ENCODE results near the gene ARHGEF4.
A peak's percentile ranks its signal among the peaks of the same experiment; 100 is the strongest.
"Not testable (repeated sequence)": the region's sequence is repeated elsewhere in the genome, so short reads cannot be mapped to it uniquely, and the experiment has no call there.

Gene ARHGEF4

DNA sequence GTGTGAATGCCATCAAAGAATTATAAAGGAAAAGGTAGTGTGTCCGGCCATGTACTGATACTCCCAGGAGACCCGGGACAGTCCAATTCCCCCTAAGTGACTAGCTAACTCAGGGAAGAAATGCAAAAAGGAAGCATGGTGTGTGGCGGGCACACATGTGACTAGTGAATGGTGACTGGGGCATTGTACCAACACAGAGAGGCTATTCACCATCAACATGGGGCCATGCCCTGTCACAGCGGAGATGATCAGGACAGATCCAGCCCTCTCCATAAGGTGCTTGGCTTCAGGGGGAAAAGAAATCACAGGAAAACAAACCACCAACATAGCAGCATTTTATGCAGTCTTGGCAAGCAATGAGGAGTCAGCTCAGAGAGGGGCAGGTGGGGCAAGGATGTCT is 222.2 kb downstream of the ARHGEF4 start:
- no peak overlapping the region for H3K27ac Mint-ChIP-seq
- peaks cover 13% of the 10 kb centered on the region for H3K4me1 Mint-ChIP-seq
- DNase-seq (ENCODE audit: low spot score in 2 of 2) (no peak), ATAC-seq (ENCODE audit: low read depth) (no peak)
- H3K9me3 Mint-ChIP-seq = no peaks in the 10 kb centered on the region
- peaks cover 44% of the 10 kb centered on the region for H3K36me3 Mint-ChIP-seq
- no peak overlapping the region for H3K4me3 Mint-ChIP-seq
- no peaks in the 10 kb centered on the region for H3K27me3 Mint-ChIP-seq

DNA sequence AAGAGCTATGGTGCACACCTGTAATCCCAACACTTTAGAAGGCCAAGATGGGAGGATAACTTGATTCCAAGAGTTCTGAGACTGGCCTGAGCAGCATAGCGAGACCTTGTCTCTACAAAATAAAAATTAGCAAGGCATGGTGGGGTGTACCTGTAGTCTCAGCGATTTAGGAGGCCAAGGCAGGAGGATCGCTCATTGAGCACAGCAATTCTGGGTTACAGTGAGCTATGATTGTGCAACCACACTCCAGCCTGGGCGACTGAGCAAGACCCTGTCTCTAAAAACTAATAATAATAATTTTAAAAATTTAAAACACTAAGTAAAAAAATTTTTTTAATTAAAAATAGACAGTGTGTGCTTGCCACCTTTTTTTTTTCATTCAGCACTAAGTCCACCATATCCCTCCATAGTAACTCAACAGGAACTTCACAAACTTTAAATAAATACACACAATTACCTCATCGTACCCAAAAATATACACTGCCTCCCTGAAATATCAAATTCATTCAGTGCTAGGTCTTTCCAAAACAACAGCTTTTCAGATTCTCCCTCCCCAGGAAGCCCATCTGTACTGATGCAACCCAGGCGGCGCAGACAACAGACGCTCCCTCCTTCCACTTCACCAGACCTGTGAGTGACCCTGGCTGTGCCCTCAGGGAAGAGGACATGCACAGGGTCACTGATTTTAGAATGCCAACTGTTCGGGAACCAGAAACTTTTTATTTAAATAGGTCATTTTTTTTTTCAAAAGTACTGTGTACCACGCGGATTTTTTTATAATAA is 227.0 kb downstream of the ARHGEF4 start:
- Mint-ChIP-seq H3K4me3 (no peak overlapping the region), H3K9me3 (no peaks in the 10 kb centered on the region), H3K27me3 (no peaks in the 10 kb centered on the region), H3K4me1 (peaks cover 9% of the 10 kb centered on the region), H3K36me3 (peaks cover 35% of the 10 kb centered on the region), H3K27ac (no peak overlapping the region)
- ATAC-seq (ENCODE audit: low read depth) = no peak
- no peak for DNase-seq (ENCODE audit: low spot score in 2 of 2)

DNA sequence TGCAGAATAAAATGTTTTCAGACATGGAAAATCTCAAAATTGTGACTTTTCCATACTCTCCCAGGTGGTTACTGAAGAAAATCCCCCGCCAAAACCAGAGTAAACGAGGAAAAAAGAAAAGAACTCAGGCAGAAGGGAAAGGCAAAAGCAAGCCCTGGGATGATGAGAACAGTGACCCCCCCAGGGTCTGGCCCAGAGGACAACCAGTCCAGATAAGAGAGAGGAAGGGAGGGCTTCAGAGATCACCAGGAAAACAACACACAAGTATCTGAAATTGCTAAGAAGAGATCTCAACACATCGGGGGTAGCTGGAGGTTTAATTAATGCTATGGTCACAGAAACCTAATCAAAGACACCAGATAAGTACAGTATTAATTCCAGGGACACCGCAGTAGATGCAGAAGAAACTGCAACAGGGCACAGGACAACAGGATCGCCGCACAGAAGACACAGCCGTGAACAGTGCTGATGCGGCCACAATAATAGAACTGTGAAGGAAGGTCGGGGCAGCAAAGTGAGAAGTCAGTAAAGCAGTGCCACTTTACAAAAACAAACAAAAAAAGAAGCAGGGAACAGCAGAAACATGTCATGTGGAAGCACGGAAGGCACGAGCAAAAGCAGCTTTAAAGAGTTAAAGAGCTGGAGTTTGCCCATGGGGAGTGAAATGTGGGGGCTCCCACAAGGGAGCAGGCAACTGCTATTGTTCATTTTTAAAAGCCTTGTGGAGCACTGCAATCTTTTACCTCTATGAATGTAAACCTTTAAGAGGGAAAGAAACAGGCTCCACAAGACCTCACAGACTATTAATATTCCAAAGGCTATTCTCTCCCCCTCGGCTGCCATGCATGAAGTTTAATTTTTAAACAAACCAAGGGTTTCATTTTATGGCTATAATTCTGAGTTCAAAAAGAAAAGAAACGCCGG is 228.1 kb downstream of the ARHGEF4 start:
- peaks cover 35% of the 10 kb centered on the region for H3K36me3 Mint-ChIP-seq
- H3K4me3 Mint-ChIP-seq = no peak overlapping the region
- peaks cover 6% of the 10 kb centered on the region for H3K4me1 Mint-ChIP-seq
- H3K27me3 Mint-ChIP-seq = no peaks in the 10 kb centered on the region
- DNase-seq (ENCODE audit: low spot score in 2 of 2) = no peak
- no peaks in the 10 kb centered on the region for H3K9me3 Mint-ChIP-seq
- ATAC-seq (ENCODE audit: low read depth) = no peak
- no peak overlapping the region for H3K27ac Mint-ChIP-seq

DNA sequence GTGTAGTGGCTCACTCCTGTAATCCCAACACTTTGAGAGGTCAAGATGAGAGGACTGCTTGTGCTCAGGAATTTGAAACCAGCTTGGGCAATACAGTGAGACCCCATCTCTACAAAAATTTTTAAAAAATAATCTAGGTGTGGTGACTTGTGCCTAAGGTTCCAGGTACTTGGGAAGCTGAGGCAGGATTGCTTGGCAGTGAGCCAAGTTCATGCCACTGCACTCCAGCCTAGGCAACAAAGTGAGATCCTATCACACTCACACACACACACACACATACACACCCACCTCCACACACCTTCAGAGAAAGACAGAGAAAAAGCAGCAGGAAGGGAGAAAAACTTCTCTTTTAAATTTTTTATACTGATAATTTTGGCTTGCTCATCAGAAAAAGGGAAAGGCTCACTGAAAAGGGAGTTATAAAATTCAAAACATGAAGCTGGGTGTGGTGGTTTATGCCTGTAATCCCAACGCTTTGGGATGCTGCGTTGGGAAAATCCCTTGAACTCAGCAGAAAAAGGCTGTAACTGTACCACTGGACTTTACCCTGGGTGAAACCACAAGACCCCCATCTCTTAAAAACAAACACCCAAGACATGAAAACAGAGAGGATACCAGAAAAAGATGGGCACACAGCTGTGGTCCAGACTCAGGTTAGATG is 230.9 kb downstream of the ARHGEF4 start:
- ATAC-seq (ENCODE audit: low read depth) (no peak), DNase-seq (ENCODE audit: low spot score in 2 of 2) (no peak)
- Mint-ChIP-seq H3K27me3 (no peaks in the 10 kb centered on the region), H3K9me3 (no peaks in the 10 kb centered on the region), H3K36me3 (peaks cover 42% of the 10 kb centered on the region), H3K4me3 (no peak overlapping the region), H3K4me1 (peaks cover 10% of the 10 kb centered on the region), H3K27ac (no peak overlapping the region)

DNA sequence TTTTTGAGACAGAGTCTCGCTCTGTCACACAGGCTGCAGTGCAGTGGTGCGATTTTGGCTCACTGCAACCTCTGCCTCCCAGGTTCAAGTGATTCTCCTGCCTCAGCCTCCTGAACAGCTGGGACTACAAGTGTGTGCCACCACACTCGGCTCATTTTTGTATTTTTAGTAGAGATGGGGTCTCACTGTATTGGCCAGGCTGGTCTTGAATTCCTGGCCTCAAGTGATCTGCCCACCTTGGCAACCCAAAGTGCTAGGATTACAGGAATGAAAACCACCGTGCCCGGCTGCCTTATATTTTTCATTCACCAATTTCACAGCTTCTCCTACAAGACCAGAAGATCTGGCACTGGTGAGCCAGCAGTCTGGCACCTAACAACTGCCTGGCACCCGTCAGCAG is 231.5 kb downstream of the ARHGEF4 start:
- not testable (repeated sequence) for H3K4me3 Mint-ChIP-seq; ATAC-seq (ENCODE audit: low read depth); H3K27ac Mint-ChIP-seq; DNase-seq (ENCODE audit: low spot score in 2 of 2); H3K27me3 Mint-ChIP-seq; H3K9me3 Mint-ChIP-seq; H3K4me1 Mint-ChIP-seq
- peaks cover 40% of the 10 kb centered on the region for H3K36me3 Mint-ChIP-seq

DNA sequence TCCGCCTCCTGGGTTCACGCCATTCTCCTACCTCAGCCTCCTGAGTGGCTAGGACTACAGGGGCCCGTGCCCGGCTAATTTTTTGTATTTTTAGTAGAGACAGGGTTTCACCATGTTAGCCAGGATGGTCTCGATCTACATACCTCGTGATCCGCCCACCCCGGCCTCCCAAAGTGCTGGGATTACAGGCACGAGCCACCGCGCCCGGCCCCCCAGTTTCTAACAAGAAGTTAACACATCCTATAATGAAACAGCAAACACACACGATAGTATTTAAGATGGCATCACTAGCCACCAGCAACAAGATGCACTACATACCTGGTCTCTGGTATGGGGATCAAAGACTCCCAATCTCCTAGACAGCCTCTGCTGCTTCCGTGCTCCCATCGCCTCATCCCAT is 238.9 kb downstream of the ARHGEF4 start:
- H3K4me1 Mint-ChIP-seq = peaks cover 19% of the 10 kb centered on the region
- H3K9me3 Mint-ChIP-seq; H3K4me3 Mint-ChIP-seq; DNase-seq (ENCODE audit: low spot score in 2 of 2); H3K27me3 Mint-ChIP-seq; H3K27ac Mint-ChIP-seq; ATAC-seq (ENCODE audit: low read depth): not testable (repeated sequence)
- H3K36me3 Mint-ChIP-seq = peaks cover 38% of the 10 kb centered on the region

DNA sequence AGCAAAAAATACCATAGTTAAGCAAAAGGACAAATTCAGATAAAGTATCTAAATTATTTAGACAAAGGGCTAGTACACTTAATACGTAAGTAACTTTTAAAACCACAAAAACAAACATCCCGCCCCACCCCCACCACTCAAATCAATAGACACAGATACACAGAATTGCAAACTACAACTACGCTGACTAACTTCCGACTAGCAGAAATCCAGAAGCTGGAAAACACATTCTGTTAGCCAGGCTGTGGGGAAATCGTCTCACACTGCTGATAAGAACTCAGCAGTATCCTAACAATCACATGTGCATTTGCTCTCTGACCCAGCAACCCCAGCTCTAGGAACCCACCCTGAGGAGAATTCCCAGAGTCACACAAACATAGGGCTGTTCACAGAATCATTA is 240.0 kb downstream of the ARHGEF4 start:
- H3K4me3 Mint-ChIP-seq = no peak overlapping the region
- H3K4me1 Mint-ChIP-seq = peaks cover 19% of the 10 kb centered on the region
- no peaks in the 10 kb centered on the region for H3K9me3 Mint-ChIP-seq
- H3K27me3 Mint-ChIP-seq = no peaks in the 10 kb centered on the region
- peaks cover 41% of the 10 kb centered on the region for H3K36me3 Mint-ChIP-seq
- no peak for ATAC-seq (ENCODE audit: low read depth)
- no peak for DNase-seq (ENCODE audit: low spot score in 2 of 2)
- H3K27ac Mint-ChIP-seq = no peak overlapping the region

DNA sequence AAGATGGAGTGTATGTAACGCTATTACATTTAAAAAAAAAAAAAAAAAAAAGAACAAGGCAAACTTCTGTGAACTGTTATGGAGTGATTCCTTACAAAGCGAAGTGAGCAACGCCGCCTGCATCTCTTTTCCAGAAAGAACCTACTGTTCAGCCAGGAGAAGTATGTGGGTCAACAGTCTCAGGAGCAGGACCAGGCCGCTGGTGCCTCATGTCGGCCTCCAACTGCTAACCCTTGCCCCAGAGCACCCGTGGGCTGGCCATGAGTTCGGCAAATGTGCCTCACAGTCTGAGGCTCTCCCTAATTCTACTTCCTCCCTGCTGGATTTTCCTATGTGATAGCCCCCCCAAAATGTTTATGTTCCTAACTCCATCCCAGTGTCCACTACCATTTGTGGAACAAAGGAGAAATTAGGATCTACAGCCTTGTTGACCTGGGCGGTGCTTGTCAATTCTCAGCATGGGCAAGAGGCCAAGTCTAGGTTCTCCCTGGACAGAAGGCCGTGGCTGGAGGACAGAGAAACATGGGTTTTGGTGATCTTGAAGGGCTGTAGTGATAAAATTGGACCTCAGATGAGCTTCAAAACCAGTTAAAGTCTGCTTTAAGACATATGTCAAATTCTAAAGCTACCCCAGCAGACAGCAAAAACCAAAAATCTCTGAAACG is 240.6 kb downstream of the ARHGEF4 start:
- peaks cover 41% of the 10 kb centered on the region for H3K36me3 Mint-ChIP-seq
- no peaks in the 10 kb centered on the region for H3K27me3 Mint-ChIP-seq
- no peaks in the 10 kb centered on the region for H3K9me3 Mint-ChIP-seq
- no peak overlapping the region for H3K27ac Mint-ChIP-seq
- DNase-seq (ENCODE audit: low spot score in 2 of 2) = no peak
- ATAC-seq (ENCODE audit: low read depth) = no peak
- no peak overlapping the region for H3K4me3 Mint-ChIP-seq
- peaks cover 23% of the 10 kb centered on the region for H3K4me1 Mint-ChIP-seq

DNA sequence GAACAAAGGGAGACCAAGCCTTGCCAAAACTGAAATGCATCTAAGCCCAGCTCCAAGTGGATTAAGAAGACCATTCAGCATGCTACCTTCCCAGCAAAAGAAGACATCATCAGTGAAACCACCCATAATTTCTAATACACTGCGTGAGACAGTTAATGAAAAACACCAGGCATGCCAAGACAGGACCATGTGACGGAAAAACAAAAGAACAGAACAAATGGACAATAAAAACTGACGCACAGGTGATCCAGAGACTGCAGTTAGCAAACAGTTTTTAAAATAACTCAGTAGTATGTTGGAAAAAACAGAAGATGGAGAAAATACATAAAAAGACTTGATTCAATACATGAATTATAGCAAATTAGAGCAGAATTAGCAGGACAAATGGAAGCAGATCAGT is 241.3 kb downstream of the ARHGEF4 start:
- H3K36me3 Mint-ChIP-seq = peaks cover 41% of the 10 kb centered on the region
- H3K4me3 Mint-ChIP-seq = no peak overlapping the region
- no peak overlapping the region for H3K27ac Mint-ChIP-seq
- DNase-seq (ENCODE audit: low spot score in 2 of 2) = no peak
- no peaks in the 10 kb centered on the region for H3K9me3 Mint-ChIP-seq
- H3K4me1 Mint-ChIP-seq = peaks cover 23% of the 10 kb centered on the region
- no peaks in the 10 kb centered on the region for H3K27me3 Mint-ChIP-seq
- no peak for ATAC-seq (ENCODE audit: low read depth)

- ATAC-seq (ENCODE audit: low read depth); H3K27ac Mint-ChIP-seq; H3K27me3 Mint-ChIP-seq; H3K4me3 Mint-ChIP-seq; DNase-seq (ENCODE audit: low spot score in 2 of 2); H3K9me3 Mint-ChIP-seq: not testable (repeated sequence)
- Mint-ChIP-seq H3K36me3 (peaks cover 34% of the 10 kb centered on the region), H3K4me1 (peaks cover 26% of the 10 kb centered on the region)
Observed at GRCh38 chr2:131079931-131080330, 243.2 kb downstream of the ARHGEF4 start.

- peak overlapping the region; percentile 21 for H3K27ac Mint-ChIP-seq
Observed at GRCh38 chr2:131081190-131081589, 244.5 kb downstream of the ARHGEF4 start.

DNA sequence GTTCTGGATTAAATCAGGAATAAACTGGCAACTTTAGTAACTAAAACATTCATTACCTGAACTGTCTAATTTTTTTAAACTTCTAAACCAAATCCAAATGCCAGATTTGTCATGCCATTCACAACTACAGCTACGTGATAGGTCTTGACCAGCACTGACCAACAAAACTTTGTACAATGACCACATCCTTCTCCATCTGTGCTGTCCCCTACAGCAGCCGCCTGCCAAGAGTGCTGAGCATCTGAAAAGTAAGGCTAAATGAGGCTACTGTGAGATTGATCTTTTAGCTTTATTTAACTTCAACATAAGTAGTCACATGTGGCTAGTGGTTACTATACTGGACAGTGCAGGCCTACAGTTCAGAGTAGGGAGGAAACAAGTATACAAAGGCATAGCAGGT is 248.9 kb downstream of the ARHGEF4 start:
- DNase-seq (ENCODE audit: low spot score in 2 of 2) = no peak
- Mint-ChIP-seq H3K36me3 (peaks cover 27% of the 10 kb centered on the region), H3K27me3 (no peaks in the 10 kb centered on the region), H3K9me3 (no peaks in the 10 kb centered on the region), H3K4me1 (peaks cover 15% of the 10 kb centered on the region), H3K27ac (no peak overlapping the region), H3K4me3 (no peak overlapping the region)
- no peak for ATAC-seq (ENCODE audit: low read depth)

More at GRCh38 chr2:131081190-131081589, 244.5 kb downstream of the ARHGEF4 start:
- Mint-ChIP-seq H3K27me3 (no peaks in the 10 kb centered on the region), H3K9me3 (no peaks in the 10 kb centered on the region), H3K36me3 (peaks cover 30% of the 10 kb centered on the region), H3K4me1 (peaks cover 24% of the 10 kb centered on the region), H3K4me3 (no peak overlapping the region)
- ATAC-seq (ENCODE audit: low read depth) = no peak
- DNase-seq (ENCODE audit: low spot score in 2 of 2) = no peak

DNA sequence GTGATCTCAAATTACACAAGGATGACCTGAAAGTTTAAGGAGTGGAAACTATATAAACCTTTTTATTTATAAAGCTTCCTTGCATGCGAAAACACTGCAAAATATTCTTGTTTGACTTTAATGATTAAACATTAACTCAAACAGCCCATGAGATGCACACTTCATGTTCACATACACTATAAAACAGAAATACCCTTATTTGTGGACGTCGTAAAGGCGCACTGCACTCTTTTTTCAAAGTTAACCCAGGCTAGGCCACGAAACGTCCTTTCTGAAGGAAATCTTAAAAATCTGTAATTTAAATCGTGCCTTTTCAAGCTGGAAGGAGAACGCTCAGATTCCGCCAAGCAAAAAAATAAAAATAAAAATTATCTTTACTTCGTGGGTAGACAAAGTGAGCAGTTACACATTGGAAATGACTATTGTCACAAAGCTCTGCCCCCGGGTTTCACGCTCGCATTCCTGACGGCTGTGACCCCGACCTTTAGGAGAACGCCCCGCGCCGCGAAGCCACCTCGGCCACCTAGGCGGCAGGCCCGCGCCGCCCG is 255.8 kb downstream of the ARHGEF4 start:
- DNase-seq (ENCODE audit: low spot score in 2 of 2) = no peak
- Mint-ChIP-seq H3K36me3 (peaks cover 5% of the 10 kb centered on the region), H3K27ac (peak overlapping the region; percentile 89), H3K4me3 (peak overlapping the region; percentile 73), H3K27me3 (no peaks in the 10 kb centered on the region), H3K4me1 (peaks cover 10% of the 10 kb centered on the region), H3K9me3 (no peaks in the 10 kb centered on the region)
- no peak for ATAC-seq (ENCODE audit: low read depth)

All from memory B cell (primary cell).